GM18517 (cell line): ENCODE results near the gene IL18BP.

ENCODE experiments used
- ATAC-seq: cut with Tn5 transposase; IDR thresholded peaks from one replicate; pipeline ENCODE4 v1.9.1; 2021; ENCODE audit warnings: mild to moderate bottlenecking, moderate library complexity; ENCODE audit not compliant: unreplicated experiment

Gene IL18BP

GRCh38 chr11:72041364-72042063 lies 42.8 kb downstream of the IL18BP start:
- no peak for ATAC-seq

- ATAC-seq: no peak
Observed at GRCh38 chr11:72042064-72042745, 43.5 kb downstream of the IL18BP start.

- ATAC-seq: no peak
Observed at GRCh38 chr11:72045849-72046248, 47.1 kb downstream of the IL18BP start.

- ATAC-seq: no peak
Observed at GRCh38 chr11:72048766-72049460, 50.2 kb downstream of the IL18BP start.
